ENCODE data around the gene R3HCC1L. TPM values are rescaled to one million over a fixed set of nuclear protein-coding genes. Genes with fewer than 3 reads are reported as not detected.

R3HCC1L gene
- total RNA-seq, 1 donor from 2014 or later: 11.3 TPM

DNA sequence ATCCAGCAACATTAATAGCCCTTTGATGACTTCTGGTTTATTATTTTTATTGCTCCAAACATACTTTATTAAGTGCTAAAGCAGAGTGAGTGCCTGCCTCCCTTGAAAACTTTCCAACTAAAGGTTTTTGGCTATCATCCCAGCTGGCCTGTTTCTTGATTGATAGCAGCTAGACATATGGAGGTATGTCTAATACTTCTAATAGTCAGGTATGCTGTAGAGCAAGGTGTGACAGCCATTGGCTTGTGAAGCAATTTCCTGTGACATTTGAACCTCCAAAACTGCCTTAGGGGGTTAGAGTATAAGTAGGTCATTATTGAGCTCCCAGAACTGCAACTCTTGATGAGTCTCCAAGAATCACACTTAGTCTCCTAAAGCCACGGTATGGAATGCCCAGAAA lies 77.7 kb downstream of the R3HCC1L start:
- Mint-ChIP-seq H3K9me3 (ENCODE audit: unreplicated experiment) (peaks cover 6% of the 10 kb centered on the region), H3K36me3 (ENCODE audit: unreplicated experiment) (peaks cover 23% of the 10 kb centered on the region), H3K4me1 (ENCODE audit: unreplicated experiment) (peaks cover 3% of the 10 kb centered on the region), H3K27ac (ENCODE audit: unreplicated experiment) (no peak overlapping the region), H3K4me3 (ENCODE audit: unreplicated experiment) (no peak overlapping the region), H3K27me3 (ENCODE audit: unreplicated experiment) (no peaks in the 10 kb centered on the region)
- TF ChIP-seq, protein P1, sequence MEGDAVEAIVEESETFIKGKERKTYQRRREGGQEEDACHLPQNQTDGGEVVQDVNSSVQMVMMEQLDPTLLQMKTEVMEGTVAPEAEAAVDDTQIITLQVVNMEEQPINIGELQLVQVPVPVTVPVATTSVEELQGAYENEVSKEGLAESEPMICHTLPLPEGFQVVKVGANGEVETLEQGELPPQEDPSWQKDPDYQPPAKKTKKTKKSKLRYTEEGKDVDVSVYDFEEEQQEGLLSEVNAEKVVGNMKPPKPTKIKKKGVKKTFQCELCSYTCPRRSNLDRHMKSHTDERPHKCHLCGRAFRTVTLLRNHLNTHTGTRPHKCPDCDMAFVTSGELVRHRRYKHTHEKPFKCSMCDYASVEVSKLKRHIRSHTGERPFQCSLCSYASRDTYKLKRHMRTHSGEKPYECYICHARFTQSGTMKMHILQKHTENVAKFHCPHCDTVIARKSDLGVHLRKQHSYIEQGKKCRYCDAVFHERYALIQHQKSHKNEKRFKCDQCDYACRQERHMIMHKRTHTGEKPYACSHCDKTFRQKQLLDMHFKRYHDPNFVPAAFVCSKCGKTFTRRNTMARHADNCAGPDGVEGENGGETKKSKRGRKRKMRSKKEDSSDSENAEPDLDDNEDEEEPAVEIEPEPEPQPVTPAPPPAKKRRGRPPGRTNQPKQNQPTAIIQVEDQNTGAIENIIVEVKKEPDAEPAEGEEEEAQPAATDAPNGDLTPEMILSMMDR (IDR thresholded peaks at IDR 0.05): no peak
- DNase-seq (ENCODE audit: extremely low spot score, unreplicated experiment): no peak

DNA sequence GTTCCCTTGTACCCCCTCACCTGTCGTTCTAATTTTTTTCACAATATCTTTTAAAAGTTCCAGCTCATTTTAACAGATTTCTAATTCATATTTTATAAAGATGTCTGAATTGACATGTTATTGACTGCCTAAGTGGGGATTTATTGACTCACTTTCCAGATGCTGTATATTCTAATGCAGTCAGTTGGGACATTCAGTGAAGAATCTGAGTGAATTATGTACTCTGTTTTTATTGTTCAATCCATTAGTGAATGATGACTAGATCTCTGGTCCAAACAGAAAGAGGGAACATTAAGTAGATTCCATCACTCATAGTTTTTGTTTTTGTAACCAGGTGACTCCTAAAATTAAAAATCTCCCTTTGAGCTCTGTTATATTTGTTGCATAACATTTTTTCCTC lies 79.3 kb downstream of the R3HCC1L start:
- no peak overlapping the region for H3K27ac Mint-ChIP-seq (ENCODE audit: unreplicated experiment)
- TF ChIP-seq, protein P1 (IDR thresholded peaks at IDR 0.05): no peak
- no peaks in the 10 kb centered on the region for H3K27me3 Mint-ChIP-seq (ENCODE audit: unreplicated experiment)
- no peak for DNase-seq (ENCODE audit: extremely low spot score, unreplicated experiment)
- peaks cover 31% of the 10 kb centered on the region for H3K36me3 Mint-ChIP-seq (ENCODE audit: unreplicated experiment)
- H3K4me3 Mint-ChIP-seq (ENCODE audit: unreplicated experiment): no peak overlapping the region
- H3K4me1 Mint-ChIP-seq (ENCODE audit: unreplicated experiment): peaks cover 3% of the 10 kb centered on the region
- peaks cover 22% of the 10 kb centered on the region for H3K9me3 Mint-ChIP-seq (ENCODE audit: unreplicated experiment)

DNA sequence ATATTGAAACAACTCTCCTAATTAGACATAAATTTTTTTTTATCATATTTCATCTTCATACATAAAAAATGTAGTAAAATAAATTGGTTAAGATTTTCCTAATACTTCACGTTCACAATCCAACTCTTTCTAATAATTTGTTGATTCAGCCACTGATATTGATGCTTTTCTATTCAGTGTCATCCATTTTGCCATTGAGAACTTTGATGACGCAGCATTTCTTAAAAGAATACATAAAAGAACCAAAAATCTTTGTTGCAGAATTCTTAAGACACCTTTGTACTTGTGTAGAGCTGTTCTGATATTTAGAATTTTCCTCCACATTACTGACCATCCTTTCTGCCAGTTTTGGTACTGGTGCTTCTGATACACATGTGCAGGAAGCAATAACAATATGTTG lies 80.9 kb downstream of the R3HCC1L start:
- H3K4me3 Mint-ChIP-seq (ENCODE audit: unreplicated experiment): no peak overlapping the region
- H3K27me3 Mint-ChIP-seq (ENCODE audit: unreplicated experiment): no peaks in the 10 kb centered on the region
- H3K36me3 Mint-ChIP-seq (ENCODE audit: unreplicated experiment): peaks cover 33% of the 10 kb centered on the region
- H3K9me3 Mint-ChIP-seq (ENCODE audit: unreplicated experiment): peaks cover 33% of the 10 kb centered on the region
- peaks cover 3% of the 10 kb centered on the region for H3K4me1 Mint-ChIP-seq (ENCODE audit: unreplicated experiment)
- TF ChIP-seq, protein P1 (IDR thresholded peaks at IDR 0.05): no peak
- H3K27ac Mint-ChIP-seq (ENCODE audit: unreplicated experiment): no peak overlapping the region
- DNase-seq (ENCODE audit: extremely low spot score, unreplicated experiment): no peak

DNA sequence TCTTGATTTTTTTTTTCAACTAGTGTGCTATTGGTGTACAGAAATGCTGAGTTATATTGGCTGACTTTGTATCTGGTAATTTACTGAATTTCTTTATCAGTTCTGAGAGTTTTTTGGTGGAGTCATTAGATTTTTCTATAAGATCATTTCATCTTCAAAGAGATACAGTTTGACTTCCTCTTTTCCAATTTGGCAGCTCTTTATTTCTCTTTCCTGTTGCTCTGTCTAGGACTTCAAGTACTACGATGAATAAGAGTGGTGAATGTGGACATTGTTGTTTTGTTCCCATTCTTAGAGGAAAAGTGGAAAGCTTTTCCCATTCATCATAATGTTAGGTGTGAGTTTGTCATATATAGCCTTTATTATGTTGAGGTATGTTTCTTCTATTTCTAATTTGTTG lies 83.3 kb downstream of the R3HCC1L start:
- no peak overlapping the region for H3K4me3 Mint-ChIP-seq (ENCODE audit: unreplicated experiment)
- DNase-seq (ENCODE audit: extremely low spot score, unreplicated experiment): no peak
- no peaks in the 10 kb centered on the region for H3K4me1 Mint-ChIP-seq (ENCODE audit: unreplicated experiment)
- H3K36me3 Mint-ChIP-seq (ENCODE audit: unreplicated experiment): peaks cover 30% of the 10 kb centered on the region
- TF ChIP-seq, protein P1 (IDR thresholded peaks at IDR 0.05): no peak
- no peaks in the 10 kb centered on the region for H3K27me3 Mint-ChIP-seq (ENCODE audit: unreplicated experiment)
- H3K27ac Mint-ChIP-seq (ENCODE audit: unreplicated experiment): no peak overlapping the region
- peaks cover 33% of the 10 kb centered on the region for H3K9me3 Mint-ChIP-seq (ENCODE audit: unreplicated experiment)

DNA sequence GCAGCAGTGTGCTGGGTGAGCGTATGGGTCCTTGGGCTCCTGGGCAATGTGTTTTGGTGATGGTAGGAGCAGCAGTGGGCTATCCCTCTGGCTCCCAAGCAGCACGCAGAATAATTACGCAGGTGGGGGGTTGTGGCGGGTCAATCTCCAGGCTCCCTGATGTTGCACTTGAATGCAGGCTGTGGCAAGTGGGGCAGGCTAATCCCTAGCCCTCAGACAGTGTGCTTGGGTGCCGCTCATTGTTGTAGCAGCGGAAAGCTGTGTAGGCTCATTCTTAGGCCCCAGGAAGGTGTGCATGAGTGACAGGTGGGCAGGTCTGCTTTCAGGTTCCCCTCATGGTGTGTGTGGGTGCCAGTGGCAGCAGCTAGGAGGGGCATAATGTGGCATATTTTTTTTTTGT lies 89.4 kb downstream of the R3HCC1L start:
- H3K9me3 Mint-ChIP-seq (ENCODE audit: unreplicated experiment): peaks cover 11% of the 10 kb centered on the region
- H3K36me3 Mint-ChIP-seq (ENCODE audit: unreplicated experiment): peaks cover 14% of the 10 kb centered on the region
- H3K27ac Mint-ChIP-seq (ENCODE audit: unreplicated experiment): no peak overlapping the region
- no peak for DNase-seq (ENCODE audit: extremely low spot score, unreplicated experiment)
- no peaks in the 10 kb centered on the region for H3K27me3 Mint-ChIP-seq (ENCODE audit: unreplicated experiment)
- H3K4me1 Mint-ChIP-seq (ENCODE audit: unreplicated experiment): peaks cover 24% of the 10 kb centered on the region
- no peak overlapping the region for H3K4me3 Mint-ChIP-seq (ENCODE audit: unreplicated experiment)
- TF ChIP-seq, protein P1 (IDR thresholded peaks at IDR 0.05): no peak
